KOPT-K1 (cell line): ENCODE results near the gene ZNF362.
"Not testable (repeated sequence)": the region's sequence is repeated elsewhere in the genome, so short reads cannot be mapped to it uniquely, and the experiment has no call there.

Source experiments
- H3K27ac ChIP-seq: fragments of 200-600 bp; sonication (generic); 2 replicates; pipeline ENCODE4 v1.5.1; 2016; ENCODE audit warnings: antibody characterized with exemption, mild to moderate bottlenecking, low read depth, low read length; ENCODE audit not compliant: poor library complexity, severe bottlenecking
- H3K36me3 ChIP-seq: fragments of 200-600 bp; sonication (generic); 2 replicates; pipeline ENCODE4 v1.5.1; 2017; ENCODE audit warnings: antibody characterized with exemption, mild to moderate bottlenecking, low read length, moderate library complexity; ENCODE audit not compliant: insufficient read depth
- H3K9me3 ChIP-seq: fragments of 200-600 bp; sonication (generic); 2 replicates; pipeline ENCODE4 v1.5.1; 2017; ENCODE audit warnings: antibody characterized with exemption, low read length, mild to moderate bottlenecking; ENCODE audit not compliant: insufficient read depth, poor library complexity, severe bottlenecking

Gene ZNF362

GRCh38 chr1:33277488-33278084 is 21.3 kb downstream of the ZNF362 start:
- H3K27ac ChIP-seq: no peak overlapping the region
- H3K9me3 ChIP-seq: no peaks in the 10 kb centered on the region
- peaks cover 78% of the 10 kb centered on the region for H3K36me3 ChIP-seq

GRCh38 chr1:33280091-33280661 is 23.9 kb downstream of the ZNF362 start:
- H3K27ac ChIP-seq: no peak overlapping the region
- peaks cover 94% of the 10 kb centered on the region for H3K36me3 ChIP-seq
- no peaks in the 10 kb centered on the region for H3K9me3 ChIP-seq

- Histone ChIP-seq H3K9me3 (no peaks in the 10 kb centered on the region), H3K36me3 (peaks cover 92% of the 10 kb centered on the region), H3K27ac (no peak overlapping the region)
Measured at GRCh38 chr1:33281554-33282303, 25.4 kb downstream of the ZNF362 start.

- Histone ChIP-seq H3K36me3 (peaks cover 92% of the 10 kb centered on the region), H3K9me3 (no peaks in the 10 kb centered on the region), H3K27ac (no peak overlapping the region)
Measured at GRCh38 chr1:33282791-33283190, 26.5 kb downstream of the ZNF362 start.

- H3K36me3 ChIP-seq: peaks cover 98% of the 10 kb centered on the region
- H3K27ac ChIP-seq: no peak overlapping the region
- no peaks in the 10 kb centered on the region for H3K9me3 ChIP-seq
Measured at GRCh38 chr1:33284049-33284448, 27.8 kb downstream of the ZNF362 start.

GRCh38 chr1:33286451-33287185 is 30.3 kb downstream of the ZNF362 start:
- no peak overlapping the region for H3K27ac ChIP-seq
- H3K36me3 ChIP-seq: peaks cover 82% of the 10 kb centered on the region
- H3K9me3 ChIP-seq: peaks cover 3% of the 10 kb centered on the region

- peaks cover 78% of the 10 kb centered on the region for H3K36me3 ChIP-seq
- no peak overlapping the region for H3K27ac ChIP-seq
- peaks cover 3% of the 10 kb centered on the region for H3K9me3 ChIP-seq
Measured at GRCh38 chr1:33287317-33287716, 31.0 kb downstream of the ZNF362 start.

- Histone ChIP-seq H3K27ac (no peak overlapping the region), H3K36me3 (peaks cover 78% of the 10 kb centered on the region), H3K9me3 (peaks cover 3% of the 10 kb centered on the region)
Measured at GRCh38 chr1:33288976-33289857, 32.9 kb downstream of the ZNF362 start.

GRCh38 chr1:33289858-33290154 is 33.5 kb downstream of the ZNF362 start:
- Histone ChIP-seq H3K27ac (no peak overlapping the region), H3K9me3 (peaks cover 3% of the 10 kb centered on the region), H3K36me3 (peaks cover 77% of the 10 kb centered on the region)

- H3K9me3 ChIP-seq, H3K27ac ChIP-seq: not testable (repeated sequence)
- peaks cover 77% of the 10 kb centered on the region for H3K36me3 ChIP-seq
Measured at GRCh38 chr1:33290615-33291014, 34.3 kb downstream of the ZNF362 start.

GRCh38 chr1:33292726-33293340 is 36.5 kb downstream of the ZNF362 start:
- Histone ChIP-seq H3K9me3 (peaks cover 3% of the 10 kb centered on the region), H3K27ac (no peak overlapping the region), H3K36me3 (peaks cover 76% of the 10 kb centered on the region)

GRCh38 chr1:33294071-33295010 is 38.0 kb downstream of the ZNF362 start:
- H3K27ac ChIP-seq: no peak overlapping the region
- H3K9me3 ChIP-seq: peaks cover 3% of the 10 kb centered on the region
- peaks cover 76% of the 10 kb centered on the region for H3K36me3 ChIP-seq

- H3K27ac ChIP-seq: no peak overlapping the region
- H3K36me3 ChIP-seq: peaks cover 76% of the 10 kb centered on the region
- no peaks in the 10 kb centered on the region for H3K9me3 ChIP-seq
Measured at GRCh38 chr1:33295023-33295422, 38.7 kb downstream of the ZNF362 start.
